Measurements from ENCODE around the gene SURF2. TPM values are rescaled to one million over a fixed set of nuclear protein-coding genes. Genes with fewer than 3 reads are reported as not detected.
A peak's percentile ranks its signal among the peaks of the same experiment; 100 is the strongest.
"Not testable (repeated sequence)": the region's sequence is repeated elsewhere in the genome, so short reads cannot be mapped to it uniquely, and the experiment has no call there.

SURF2 gene
- total RNA-seq = 11.2 and 11.7 TPM in 2 replicates

GRCh38 chr9:133356391-133357091, at the start of gene SURF2, which contains the start of gene SURF1:
SURF2 (plus strand) TSS chr9:133356550; CDS start chr9:133356593, 43 bp downstream.
SURF1 (minus strand) TSS chr9:133356487; CDS start chr9:133356453, 34 bp downstream.
- DNase-seq = peak; percentile 64

- no peak for DNase-seq
Measured at GRCh38 chr9:133307301-133307700, 49.0 kb upstream of the SURF2 start.

GRCh38 chr9:133309608-133310007, 46.7 kb upstream of the SURF2 start:
- DNase-seq = no peak

GRCh38 chr9:133315997-133316396, 40.4 kb upstream of the SURF2 start:
- no peak for DNase-seq

- DNase-seq = not testable (repeated sequence)
Measured at GRCh38 chr9:133317551-133317950, 38.8 kb upstream of the SURF2 start.

- no peak for DNase-seq
Measured at GRCh38 chr9:133320421-133320881, 35.9 kb upstream of the SURF2 start.

GRCh38 chr9:133321411-133321935, 34.9 kb upstream of the SURF2 start:
- no peak for DNase-seq

- DNase-seq = no peak
Measured at GRCh38 chr9:133322701-133323100, 33.6 kb upstream of the SURF2 start.

GRCh38 chr9:133323211-133323610, 33.1 kb upstream of the SURF2 start:
- DNase-seq = no peak

GRCh38 chr9:133323991-133324703, 32.2 kb upstream of the SURF2 start:
- no peak for DNase-seq

- not testable (repeated sequence) for DNase-seq
Measured at GRCh38 chr9:133327021-133327420, 29.3 kb upstream of the SURF2 start.

- DNase-seq = no peak
Measured at GRCh38 chr9:133327834-133328484, 28.4 kb upstream of the SURF2 start.

GRCh38 chr9:133329306-133330156, 26.8 kb upstream of the SURF2 start:
- DNase-seq = peak; percentile 37

GRCh38 chr9:133331221-133331620, 25.1 kb upstream of the SURF2 start:
- DNase-seq = no peak

- no peak for DNase-seq
Measured at GRCh38 chr9:133331641-133332380, 24.5 kb upstream of the SURF2 start.

- DNase-seq = no peak
Measured at GRCh38 chr9:133332381-133332730, 24.0 kb upstream of the SURF2 start.

- DNase-seq = no peak
Measured at GRCh38 chr9:133333011-133333410, 23.3 kb upstream of the SURF2 start.

- DNase-seq = no peak
Measured at GRCh38 chr9:133333566-133333965, 22.8 kb upstream of the SURF2 start.

GRCh38 chr9:133334161-133334560, 22.2 kb upstream of the SURF2 start:
- no peak for DNase-seq

- DNase-seq = not testable (repeated sequence)
Measured at GRCh38 chr9:133334888-133335287, 21.5 kb upstream of the SURF2 start.

Measured in dermis blood vessel endothelial cell (primary cell).